GM23248 (cell line): ENCODE results near the gene C1QB. TPM values are rescaled to one million over a fixed set of nuclear protein-coding genes. Genes with fewer than 3 reads are reported as not detected.

ENCODE experiments used
- DNase-seq: peaks from one replicate; pipeline ENCODE4 v3.0.0-alpha.2; 2015
- H2AFZ ChIP-seq: fragments of 200-600 bp; sonication (generic); 2 replicates; pipeline ENCODE4 v1.6.1; 2016; ENCODE audit warnings: antibody characterized with exemption
- H3F3A ChIP-seq: fragments of 200-600 bp; sonication (generic); 2 replicates; pipeline ENCODE4 v1.6.1; 2016; ENCODE audit warnings: mild to moderate bottlenecking, antibody characterized with exemption, mixed run types; ENCODE audit not compliant: insufficient read depth
- H3K27ac ChIP-seq: fragments of 200-600 bp; sonication (generic); 2 replicates; pipeline ENCODE4 v1.5.1; 2016; ENCODE audit warnings: mild to moderate bottlenecking
- H3K27me3 ChIP-seq: fragments of 200-600 bp; sonication (generic); replicated peaks from 2 replicates; pipeline ENCODE4 v1.6.1; 2016; ENCODE audit warnings: mild to moderate bottlenecking; ENCODE audit not compliant: insufficient read depth
- H3K36me3 ChIP-seq: fragments of 200-600 bp; sonication (generic); 2 replicates; pipeline ENCODE4 v1.6.1; 2016; ENCODE audit warnings: low read depth, mild to moderate bottlenecking
- H3K4me1 ChIP-seq: fragments of 200-600 bp; sonication (generic); 2 replicates; pipeline ENCODE4 v1.6.1; 2016; ENCODE audit warnings: mild to moderate bottlenecking; ENCODE audit not compliant: insufficient read depth
- H3K4me2 ChIP-seq: fragments of 200-600 bp; sonication (generic); one replicate; pipeline ENCODE4 v1.6.1; 2016; ENCODE audit warnings: mild to moderate bottlenecking; ENCODE audit not compliant: unreplicated experiment
- H3K4me3 ChIP-seq: fragments of 200-600 bp; sonication (generic); 2 replicates; pipeline ENCODE4 v1.5.1; 2016; ENCODE audit warnings: mild to moderate bottlenecking
- H3K79me2 ChIP-seq: fragments of 200-600 bp; sonication (generic); 2 replicates; pipeline ENCODE4 v1.6.1; 2016; ENCODE audit warnings: mild to moderate bottlenecking; ENCODE audit not compliant: insufficient read depth
- H3K9ac ChIP-seq: fragments of 200-600 bp; sonication (generic); 2 replicates; pipeline ENCODE4 v1.6.1; 2016; ENCODE audit warnings: mild to moderate bottlenecking
- H3K9me2 ChIP-seq: fragments of 200-600 bp; sonication (generic); 2 replicates; pipeline ENCODE4 v1.6.1; 2016; ENCODE audit warnings: mixed run types, mild to moderate bottlenecking, moderate library complexity; ENCODE audit not compliant: insufficient read depth
- H3K9me3 ChIP-seq: fragments of 200-600 bp; sonication (generic); one replicate; pipeline ENCODE4 v1.6.1; 2017; ENCODE audit warnings: low read depth
- H4K20me1 ChIP-seq: fragments of 200-600 bp; sonication (generic); 2 replicates; pipeline ENCODE4 v1.6.0; 2016; ENCODE audit not compliant: insufficient read depth
- EZH2 ChIP-seq: fragments of 200-600 bp; sonication (generic); IDR thresholded peaks from 2 replicates; pipeline ENCODE4 v1.6.1; 2018; ENCODE audit warnings: antibody characterized with exemption, mild to moderate bottlenecking; ENCODE audit not compliant: insufficient read depth, poor library complexity, severe bottlenecking
- EZH2phosphoT487 ChIP-seq: fragments of 200-600 bp; sonication (generic); IDR thresholded peaks from 2 replicates; pipeline ENCODE4 v1.6.1; 2018; ENCODE audit warnings: antibody characterized with exemption, moderate library complexity, mild to moderate bottlenecking, low read depth; ENCODE audit not compliant: insufficient read depth
- WGBS, 2 experiments: methylation state at CpG; one replicate each; pipeline ENCODE4 v1.1.6; 2015 to 2017; ENCODE audit warnings: low lambda C conversion rate in 2 of 2, low coverage in 1 of 2; ENCODE audit errors: missing lambda C conversion rate in 2 of 2; 5-methylcytosine and 5-hydroxymethylcytosine counted together
- in situ Hi-C: fragments of 300-500 bp; cut with MboI; formaldehyde crosslinking; loops from 2 replicates; pipeline ENCODE4 v1.15.0; 2020
- polyA plus RNA-seq: library from polyadenylated mRNA; unstranded; fragments of >200 nt; fragmentation: Nextera tagmentation; extraction: Ambion mirVana; gene quantifications from 2 replicates; pipeline ENCODE4 v1.2.1, GENCODE V29; 2016
- total RNA-seq: library from RNA; depleted of rRNA; stranded (reverse); fragments of >200 nt; shearing (Covaris generic); gene quantifications from 2 replicates; pipeline ENCODE4 v1.2.3, GENCODE V29; 2014

C1QB gene
- total and polyA plus RNA-seq, 2 experiments from 2014 or later = not detected

- in situ Hi-C loops = no loop called here
- Histone ChIP-seq H3K27ac (no peak overlapping the region), H3K4me1 (no peaks in the 10 kb centered on the region), H3K36me3 (no peaks in the 10 kb centered on the region), H3K9me3 (no peaks in the 10 kb centered on the region), H3K4me2 (no peak overlapping the region), H3F3A (no peaks in the 10 kb centered on the region), H4K20me1 (no peaks in the 10 kb centered on the region), H3K4me3 (no peak overlapping the region), H3K9ac (no peak overlapping the region), H3K9me2 (no peaks in the 10 kb centered on the region), H2AFZ (no peak overlapping the region), H3K79me2 (no peaks in the 10 kb centered on the region), H3K27me3 (peaks cover 18% of the 10 kb centered on the region)
- WGBS, 2 experiments = 48 to 54% methylated on average over 8 of the region's 8 CpGs
- peak; percentile 57 for DNase-seq
- TF ChIP-seq EZH2phosphoT487 (no peak), EZH2 (no peak)
Observed at GRCh38 chr1:22639286-22639685, 13.8 kb upstream of the C1QB start.

- TF ChIP-seq EZH2phosphoT487 (no peak), EZH2 (no peak)
- no peak overlapping the region for H3K4me2 ChIP-seq
- no peaks in the 10 kb centered on the region for H3K9me3 ChIP-seq
- H3K9me2 ChIP-seq = no peaks in the 10 kb centered on the region
- in situ Hi-C loops = no loop called here
- no peaks in the 10 kb centered on the region for H3K79me2 ChIP-seq
- WGBS, 2 experiments = 47 to 49% methylated on average over 8 of the region's 8 CpGs
- no peak overlapping the region for H3K4me3 ChIP-seq
- DNase-seq = no peak
- H3K9ac ChIP-seq = no peak overlapping the region
- peaks cover 11% of the 10 kb centered on the region for H3K27me3 ChIP-seq
- no peaks in the 10 kb centered on the region for H3K36me3 ChIP-seq
- H3F3A ChIP-seq = 0 out of 2 replicates have a peak, but pooled peaks cover 3% of the 10 kb centered on the region
- H4K20me1 ChIP-seq = no peaks in the 10 kb centered on the region
- H2AFZ ChIP-seq = no peak overlapping the region
- H3K4me1 ChIP-seq = no peaks in the 10 kb centered on the region
- no peak overlapping the region for H3K27ac ChIP-seq
Observed at GRCh38 chr1:22641247-22641646, 11.8 kb upstream of the C1QB start.

GRCh38 chr1:22641906-22642636 lies 11.0 kb upstream of the C1QB start:
- Histone ChIP-seq H3K27ac (no peak overlapping the region), H2AFZ (no peak overlapping the region), H3K27me3 (peaks cover 8% of the 10 kb centered on the region), H3K9me3 (no peaks in the 10 kb centered on the region), H3K4me2 (no peak overlapping the region), H4K20me1 (no peaks in the 10 kb centered on the region), H3K4me1 (no peaks in the 10 kb centered on the region), H3K9ac (no peak overlapping the region), H3K79me2 (no peaks in the 10 kb centered on the region), H3K9me2 (no peaks in the 10 kb centered on the region), H3K4me3 (no peak overlapping the region), H3F3A (0 out of 2 replicates have a peak, but pooled peaks cover 8% of the 10 kb centered on the region), H3K36me3 (no peaks in the 10 kb centered on the region)
- peak; percentile 80 for DNase-seq
- no peak for TF ChIP-seq EZH2phosphoT487
- no peak for TF ChIP-seq EZH2
- WGBS, 2 experiments = 10 to 11% methylated on average over 10 to 18 of the region's 18 CpGs
- in situ Hi-C loops = no loop called here

GRCh38 chr1:22643381-22643780 lies 9.7 kb upstream of the C1QB start, which contains the start of gene C1QC:
C1QC (plus strand) TSS chr1:22643633; CDS start chr1:22644024, 391 bp downstream.
- Histone ChIP-seq H2AFZ (no peak within 1 kb of the TSS), H3K9ac (no peak within 1 kb of the TSS), H3K4me1 (no peaks in the 10 kb centered on the region), H3K27me3 (peaks cover 8% of the 10 kb centered on the region), H4K20me1 (no peaks in the 10 kb centered on the region), H3K36me3 (no peaks in the 10 kb centered on the region), H3K79me2 (no peaks in the 10 kb centered on the region), H3K4me2 (no peak within 1 kb of the TSS), H3F3A (0 out of 2 replicates have a peak, but pooled peaks cover 8% of the 10 kb centered on the region), H3K9me2 (no peaks in the 10 kb centered on the region), H3K27ac (no peak within 1 kb of the TSS), H3K9me3 (no peaks in the 10 kb centered on the region), H3K4me3 (no peak within 1 kb of the TSS)
- DNase-seq = no peak
- 60 to 63% methylated on average over 6 to 7 of the region's 8 CpGs for WGBS, 2 experiments
- in situ Hi-C loops = no loop called here
- no peak for TF ChIP-seq EZH2
- TF ChIP-seq EZH2phosphoT487 = no peak
